Stimulated activated naive CD8-positive, alpha-beta T cell treated with anti-CD3 and anti-CD28 coated beads, Interleukin-15, Interleukin-2, amounts not matched to agents 100 ng/mL and 50 ng/mL, for 24 hours (primary cell): ENCODE measurements around the gene MB21D2.
"Not testable (repeated sequence)": the region's sequence is repeated elsewhere in the genome, so short reads cannot be mapped to it uniquely, and the experiment has no call there.

Experiments used
- H3K27ac Mint-ChIP-seq: one replicate; pipeline ENCODE4 v1.8.0; 2021; ENCODE audit warnings: mild to moderate bottlenecking, mixed read lengths
- H3K27me3 Mint-ChIP-seq: one replicate; pipeline ENCODE4 v1.8.0; 2021; ENCODE audit warnings: mixed read lengths
- H3K36me3 Mint-ChIP-seq: one replicate; pipeline ENCODE4 v1.8.0; 2021; ENCODE audit warnings: low read depth, mixed read lengths
- H3K4me1 Mint-ChIP-seq: one replicate; pipeline ENCODE4 v1.8.0; 2021; ENCODE audit warnings: low read depth, mixed read lengths
- H3K4me3 Mint-ChIP-seq: one replicate; pipeline ENCODE4 v1.8.0; 2021; ENCODE audit warnings: mild to moderate bottlenecking, mixed read lengths
- H3K9me3 Mint-ChIP-seq: one replicate; pipeline ENCODE4 v1.8.0; 2021; ENCODE audit warnings: mixed read lengths

Gene MB21D2

DNA sequence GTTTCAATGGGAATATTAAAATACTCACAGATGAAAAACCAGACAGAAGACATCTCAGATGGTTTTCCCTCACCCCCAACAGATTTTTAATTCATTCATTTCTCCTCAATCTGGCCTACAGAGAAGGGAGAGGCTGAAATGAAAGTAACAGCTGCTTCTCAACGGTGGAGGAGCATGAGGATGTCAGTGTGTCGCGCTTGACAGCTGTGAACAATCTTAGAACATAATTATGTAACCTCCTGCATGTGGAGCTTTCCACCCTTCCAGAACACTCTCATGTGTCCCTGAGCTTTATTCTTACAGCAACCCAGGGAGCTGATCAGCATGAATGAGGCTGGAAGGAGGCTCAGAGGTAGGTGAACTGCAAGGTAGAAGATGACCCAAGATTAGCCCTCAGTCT lies 52.7 kb downstream of the MB21D2 start:
- Mint-ChIP-seq H3K36me3 (no peaks in the 10 kb centered on the region), H3K27ac (no peak overlapping the region), H3K27me3 (peaks cover 8% of the 10 kb centered on the region), H3K9me3 (no peaks in the 10 kb centered on the region), H3K4me3 (no peak overlapping the region), H3K4me1 (peaks cover 5% of the 10 kb centered on the region)

DNA sequence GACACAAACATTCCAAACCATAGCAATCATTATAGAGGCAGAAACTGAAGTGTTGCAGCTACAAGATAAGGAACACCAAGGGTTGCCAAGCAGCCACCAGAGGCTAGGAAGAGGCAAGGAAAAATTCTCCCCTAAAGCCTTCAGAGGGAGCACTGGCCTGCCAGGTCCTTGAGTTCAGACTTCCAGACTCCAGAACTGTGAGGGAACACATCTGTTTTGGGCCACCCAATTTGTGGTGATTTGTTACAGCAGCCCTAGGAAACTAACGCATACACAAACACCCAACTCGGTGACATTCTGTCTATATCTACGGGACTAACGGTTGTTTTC lies 54.6 kb downstream of the MB21D2 start:
- H3K36me3 Mint-ChIP-seq = no peaks in the 10 kb centered on the region
- no peaks in the 10 kb centered on the region for H3K9me3 Mint-ChIP-seq
- peaks cover under 1% of the 10 kb centered on the region for H3K27me3 Mint-ChIP-seq
- H3K4me3 Mint-ChIP-seq = no peak overlapping the region
- peaks cover 5% of the 10 kb centered on the region for H3K4me1 Mint-ChIP-seq
- no peak overlapping the region for H3K27ac Mint-ChIP-seq

DNA sequence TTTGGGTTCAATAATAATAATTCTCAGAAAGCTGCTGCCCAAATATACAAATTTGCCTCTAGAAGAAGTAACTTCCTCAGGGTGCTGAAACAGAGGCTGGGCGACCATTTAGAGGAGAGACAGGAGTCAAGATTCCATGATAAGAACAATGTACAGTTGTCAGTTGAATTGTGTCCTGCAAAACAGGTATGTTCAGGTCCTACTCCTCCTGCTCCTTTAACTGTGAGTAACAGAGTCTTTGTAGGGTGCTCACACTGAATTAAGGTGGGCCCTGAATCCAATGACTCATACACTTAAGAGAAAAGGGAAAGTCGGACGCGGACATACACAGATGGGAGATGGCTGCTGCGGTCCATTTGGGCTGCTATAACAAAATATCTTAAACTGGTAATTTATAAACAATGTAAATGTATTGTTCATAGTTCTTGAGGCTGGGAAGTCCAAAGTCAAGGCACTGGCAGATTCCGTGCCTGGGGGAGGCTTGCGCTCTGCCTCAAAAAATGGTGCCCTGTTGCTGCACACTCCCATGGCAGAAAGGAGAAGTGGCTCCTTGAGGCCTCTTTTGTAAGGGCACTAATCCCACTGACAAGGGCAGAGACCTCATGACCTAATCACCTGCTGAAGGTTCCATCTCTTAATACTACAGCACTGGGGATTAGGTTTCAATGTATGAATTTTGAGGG lies 55.1 kb downstream of the MB21D2 start:
- Mint-ChIP-seq H3K4me1 (peaks cover 5% of the 10 kb centered on the region), H3K27ac (no peak overlapping the region), H3K27me3 (no peaks in the 10 kb centered on the region), H3K9me3 (no peaks in the 10 kb centered on the region), H3K36me3 (no peaks in the 10 kb centered on the region), H3K4me3 (no peak overlapping the region)

DNA sequence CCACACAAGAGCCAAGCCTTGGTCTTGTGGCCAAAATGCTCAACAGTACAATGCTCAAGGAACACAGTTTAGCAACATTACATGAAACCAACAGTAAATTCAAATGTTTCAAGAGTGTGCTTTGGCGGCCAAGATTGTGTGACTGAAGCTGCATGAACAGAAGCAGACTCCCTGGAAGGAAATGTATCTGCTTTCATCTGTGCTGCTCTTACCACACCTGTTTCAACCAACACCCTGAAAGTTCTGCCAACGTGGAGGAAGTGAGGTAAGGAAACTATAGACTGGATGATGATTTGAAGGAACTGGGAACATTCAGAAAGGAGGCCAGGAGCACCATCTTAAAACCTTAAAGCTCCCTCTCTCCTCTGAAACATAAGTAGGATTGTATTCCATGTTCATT lies 55.7 kb downstream of the MB21D2 start:
- Mint-ChIP-seq H3K36me3 (no peaks in the 10 kb centered on the region), H3K4me1 (peaks cover 5% of the 10 kb centered on the region), H3K9me3 (no peaks in the 10 kb centered on the region), H3K27me3 (no peaks in the 10 kb centered on the region), H3K4me3 (no peak overlapping the region), H3K27ac (no peak overlapping the region)

DNA sequence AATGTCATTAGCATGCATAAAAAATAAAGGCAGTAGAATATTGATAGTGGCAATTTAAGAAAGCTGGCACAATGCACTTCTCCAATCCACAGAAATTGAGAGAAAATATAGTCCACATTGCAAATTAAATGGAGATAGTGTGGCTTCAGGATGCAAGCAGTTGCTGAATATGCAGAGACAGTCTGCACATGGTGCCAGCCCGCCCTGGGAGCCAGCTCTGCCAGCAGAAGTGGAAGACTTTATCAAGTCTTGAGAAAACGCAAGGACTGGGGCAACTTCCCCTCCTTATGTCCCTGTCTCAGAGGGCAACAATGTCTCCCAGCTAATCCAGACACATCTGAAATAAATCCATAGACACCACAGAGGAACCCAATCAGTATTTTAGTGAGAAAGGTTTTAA lies 57.2 kb downstream of the MB21D2 start:
- H3K4me3 Mint-ChIP-seq = no peak overlapping the region
- H3K9me3 Mint-ChIP-seq = no peaks in the 10 kb centered on the region
- H3K27me3 Mint-ChIP-seq = no peaks in the 10 kb centered on the region
- H3K36me3 Mint-ChIP-seq = no peaks in the 10 kb centered on the region
- peaks cover 5% of the 10 kb centered on the region for H3K4me1 Mint-ChIP-seq
- H3K27ac Mint-ChIP-seq = no peak overlapping the region

DNA sequence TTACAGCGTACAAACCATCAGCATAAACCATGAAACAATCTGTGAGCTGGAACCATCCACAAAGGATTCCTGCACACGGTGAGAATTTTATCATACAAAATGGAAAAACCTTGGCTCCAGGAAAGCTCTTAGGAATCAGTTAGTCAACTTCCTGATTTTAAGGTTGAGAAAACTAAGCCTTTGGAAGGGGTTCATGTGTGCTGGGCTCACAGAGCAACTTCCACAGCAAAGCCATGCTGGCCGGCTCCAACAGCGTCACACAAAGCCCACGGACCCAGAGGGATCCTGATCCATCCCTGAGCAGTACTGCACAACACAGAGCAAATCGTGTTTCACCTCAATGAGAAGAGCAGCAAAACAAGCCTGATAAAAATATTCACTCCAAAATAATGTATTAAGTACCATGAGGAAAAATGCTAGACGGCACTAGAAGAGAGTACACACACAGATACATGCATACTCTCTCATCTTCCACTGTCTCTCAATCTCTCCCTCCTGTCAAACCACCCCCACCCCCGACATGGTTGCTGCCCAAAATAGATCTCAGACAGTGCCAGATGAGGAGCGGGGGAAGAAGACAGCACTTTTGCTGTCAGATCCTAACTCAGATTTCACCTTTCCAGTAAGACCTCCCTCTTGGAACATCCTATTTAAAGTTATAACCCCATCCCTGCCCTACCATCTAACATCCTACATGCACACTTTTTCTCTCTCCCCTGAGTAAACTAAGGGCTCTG lies 58.6 kb downstream of the MB21D2 start:
- Mint-ChIP-seq H3K27ac (no peak overlapping the region), H3K27me3 (no peaks in the 10 kb centered on the region), H3K4me1 (peaks cover 5% of the 10 kb centered on the region), H3K36me3 (no peaks in the 10 kb centered on the region), H3K4me3 (no peak overlapping the region), H3K9me3 (no peaks in the 10 kb centered on the region)

DNA sequence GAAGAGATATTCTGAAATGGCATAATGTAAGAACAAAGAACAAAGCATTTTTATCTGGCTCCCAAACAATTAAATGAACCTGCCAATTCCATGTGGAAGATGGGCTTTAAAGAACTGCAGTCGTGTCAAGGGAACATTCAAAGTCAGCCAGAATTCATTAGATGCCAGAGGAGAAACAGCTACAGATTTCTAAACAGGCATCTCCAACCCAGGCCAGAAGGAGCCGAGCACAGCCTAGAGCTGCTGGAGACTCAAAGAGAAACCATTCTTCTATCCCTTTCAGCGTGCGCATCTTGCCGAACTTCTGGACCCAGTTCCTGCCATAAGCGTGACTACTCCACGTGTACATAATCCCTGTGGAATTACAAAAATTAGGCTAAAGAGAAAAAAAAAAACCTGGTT lies 60.4 kb downstream of the MB21D2 start:
- Mint-ChIP-seq H3K36me3 (no peaks in the 10 kb centered on the region), H3K27me3 (no peaks in the 10 kb centered on the region), H3K9me3 (no peaks in the 10 kb centered on the region), H3K4me1 (peaks cover 10% of the 10 kb centered on the region), H3K27ac (no peak overlapping the region), H3K4me3 (no peak overlapping the region)

DNA sequence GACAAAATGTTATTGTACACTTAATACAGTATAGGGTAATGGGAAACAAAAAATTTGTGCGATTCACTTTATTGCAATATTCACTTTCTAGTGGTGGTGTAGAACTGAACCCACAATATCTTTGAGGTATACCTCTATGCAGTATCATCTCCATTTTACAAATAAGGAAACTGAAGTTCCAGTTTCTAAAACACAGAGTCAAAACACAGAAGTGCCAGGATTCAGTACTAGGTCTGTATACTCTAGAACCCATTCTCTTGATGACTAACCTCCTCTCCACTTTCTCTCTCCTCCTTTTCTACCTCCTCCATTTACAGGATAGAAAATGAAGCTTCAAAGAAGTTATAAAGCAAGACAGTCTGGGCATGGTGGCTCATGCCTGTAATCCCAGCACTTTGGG lies 62.2 kb downstream of the MB21D2 start:
- Mint-ChIP-seq H3K4me3 (no peak overlapping the region), H3K36me3 (no peaks in the 10 kb centered on the region), H3K4me1 (peaks cover 23% of the 10 kb centered on the region), H3K27ac (no peak overlapping the region), H3K27me3 (no peaks in the 10 kb centered on the region), H3K9me3 (no peaks in the 10 kb centered on the region)

DNA sequence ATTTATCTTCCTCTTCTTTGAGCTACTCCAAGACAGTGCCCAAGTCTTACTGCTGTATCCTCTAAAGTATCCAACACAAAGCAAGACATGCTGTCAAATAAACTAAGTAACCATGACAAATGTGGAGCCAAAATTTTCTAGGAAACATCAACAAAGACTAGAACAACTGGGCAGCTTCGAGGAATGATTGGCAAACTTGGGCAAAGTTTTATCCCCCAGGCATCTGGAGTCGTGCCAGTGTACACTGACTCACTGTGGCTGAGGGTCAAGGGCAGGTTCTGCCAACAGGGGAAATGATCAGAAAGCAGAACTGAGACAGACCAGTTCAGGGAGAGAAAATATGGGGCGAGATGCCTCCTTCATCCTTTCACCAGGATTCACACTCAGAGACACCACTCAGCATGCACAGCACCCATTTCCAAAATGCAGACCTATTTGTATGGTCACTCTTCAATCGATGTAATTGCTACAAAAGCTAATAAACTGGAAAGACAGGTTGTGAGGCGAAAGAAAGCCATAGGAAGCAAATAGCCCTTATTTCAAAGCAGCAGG lies 65.8 kb downstream of the MB21D2 start:
- Mint-ChIP-seq H3K36me3 (no peaks in the 10 kb centered on the region), H3K4me1 (peaks cover 41% of the 10 kb centered on the region), H3K27me3 (no peaks in the 10 kb centered on the region), H3K9me3 (no peaks in the 10 kb centered on the region), H3K4me3 (no peak overlapping the region), H3K27ac (no peak overlapping the region)

DNA sequence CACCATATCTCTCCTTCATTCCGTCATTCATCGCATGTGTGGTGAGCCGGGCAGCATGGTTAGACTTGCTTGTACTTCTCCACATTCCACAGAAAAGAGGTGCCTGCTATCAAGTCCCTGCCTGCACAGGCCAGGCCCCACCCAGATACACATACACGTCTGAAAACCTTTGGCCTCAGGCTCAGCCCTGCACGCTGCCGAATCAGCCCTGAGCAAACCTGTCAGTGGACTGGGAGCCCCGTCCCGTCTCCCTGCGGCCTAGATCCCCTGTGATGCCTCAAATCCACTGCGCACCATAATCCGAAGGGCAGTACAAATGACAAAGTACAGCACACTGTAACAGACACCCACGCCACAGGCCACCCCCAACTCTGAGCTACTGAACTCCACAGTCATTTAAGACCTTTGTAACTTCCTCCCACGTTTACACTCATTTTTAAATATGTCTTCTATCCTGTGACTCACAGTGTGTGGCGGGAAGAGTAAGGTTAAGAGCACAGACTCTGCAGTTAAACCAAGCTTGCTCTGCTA lies 67.1 kb downstream of the MB21D2 start:
- peak overlapping the region; percentile 78 for H3K27ac Mint-ChIP-seq

DNA sequence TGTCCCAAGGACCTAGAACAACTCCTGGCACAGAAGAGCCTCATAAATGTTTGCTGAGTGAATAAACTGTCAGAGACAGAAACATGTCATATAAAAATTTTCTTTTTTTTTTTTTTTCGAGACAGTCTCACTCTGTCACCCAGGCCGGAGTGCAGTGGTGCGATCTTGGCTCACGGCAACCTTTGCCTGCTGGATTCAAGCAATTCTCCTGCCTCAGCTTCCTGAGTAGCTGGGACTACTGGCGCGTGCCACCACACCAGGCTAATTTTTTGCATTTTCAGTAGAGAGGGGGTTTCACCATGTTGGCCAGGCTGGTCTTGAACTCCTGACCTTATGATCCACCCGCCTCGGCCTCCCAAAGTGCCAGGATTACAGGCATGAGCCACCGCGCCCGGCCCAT lies 67.8 kb downstream of the MB21D2 start:
- peaks cover 47% of the 10 kb centered on the region for H3K4me1 Mint-ChIP-seq
- not testable (repeated sequence) for H3K4me3 Mint-ChIP-seq, H3K27me3 Mint-ChIP-seq, H3K9me3 Mint-ChIP-seq, H3K27ac Mint-ChIP-seq, H3K36me3 Mint-ChIP-seq

More for the DNA sequence above, 67.1 kb downstream of the MB21D2 start:
- Mint-ChIP-seq H3K4me3 (peak overlapping the region; percentile 42), H3K27me3 (no peaks in the 10 kb centered on the region), H3K4me1 (peaks cover 43% of the 10 kb centered on the region), H3K36me3 (no peaks in the 10 kb centered on the region), H3K9me3 (no peaks in the 10 kb centered on the region)

DNA sequence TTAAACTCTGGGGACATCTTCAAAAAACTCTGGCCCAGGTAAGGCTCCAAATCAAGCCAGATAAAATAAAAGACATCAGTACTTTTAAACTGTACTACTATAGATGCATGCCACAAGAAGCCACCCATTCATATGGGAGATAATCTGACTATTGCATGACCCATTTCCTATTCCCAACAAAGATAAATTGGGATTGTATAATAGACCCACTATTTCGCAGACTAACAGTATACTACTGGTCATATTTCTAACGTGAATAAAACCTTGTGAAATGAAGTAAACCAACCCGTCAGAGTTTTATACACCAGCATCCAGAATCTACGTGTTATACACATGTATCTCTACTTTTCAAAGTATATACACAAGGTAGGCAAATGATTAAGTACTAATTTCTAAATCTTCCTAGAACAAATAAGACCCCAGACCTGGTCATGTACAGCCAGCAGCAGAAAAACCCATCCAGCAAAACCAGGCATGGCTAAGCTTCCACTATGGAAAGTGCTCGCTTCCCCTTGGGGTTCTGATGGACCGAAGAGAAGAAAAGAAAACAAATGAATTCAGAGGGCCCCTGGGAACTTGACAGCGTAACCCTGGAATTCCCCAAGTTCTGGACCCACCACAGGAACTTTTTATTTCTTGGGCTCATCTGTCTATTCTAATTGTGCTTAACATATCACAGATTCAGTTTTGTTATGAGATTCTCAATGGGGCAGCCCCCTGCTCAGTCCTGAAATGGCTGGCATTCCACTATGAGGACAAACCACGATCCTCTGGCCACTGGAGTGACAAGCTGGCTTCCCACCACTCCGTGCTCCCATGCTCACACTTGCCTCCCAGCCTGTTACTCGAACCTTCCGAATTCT lies 69.1 kb downstream of the MB21D2 start:
- no peaks in the 10 kb centered on the region for H3K27me3 Mint-ChIP-seq
- H3K36me3 Mint-ChIP-seq = no peaks in the 10 kb centered on the region
- H3K4me1 Mint-ChIP-seq = peaks cover 47% of the 10 kb centered on the region
- no peak overlapping the region for H3K27ac Mint-ChIP-seq
- H3K9me3 Mint-ChIP-seq = no peaks in the 10 kb centered on the region
- H3K4me3 Mint-ChIP-seq = no peak overlapping the region

DNA sequence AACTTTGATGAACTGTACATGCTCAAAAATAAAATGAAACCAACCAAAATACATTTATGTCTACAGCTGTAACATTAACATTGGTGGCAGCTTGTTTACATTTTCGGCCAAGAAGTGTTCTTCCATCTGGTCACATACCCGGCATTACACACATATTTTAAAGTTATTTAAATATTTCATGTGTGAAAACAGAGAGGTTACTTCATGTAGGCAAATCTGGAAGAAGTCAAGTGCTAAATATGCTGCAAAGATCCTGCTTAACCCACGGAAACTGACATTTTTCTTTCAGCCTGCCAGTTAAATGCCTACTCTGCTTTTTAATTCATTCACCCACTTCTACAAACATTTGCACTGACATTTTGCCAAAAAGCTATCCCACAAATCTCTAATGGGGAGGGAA lies 69.7 kb downstream of the MB21D2 start:
- no peak overlapping the region for H3K4me3 Mint-ChIP-seq

DNA sequence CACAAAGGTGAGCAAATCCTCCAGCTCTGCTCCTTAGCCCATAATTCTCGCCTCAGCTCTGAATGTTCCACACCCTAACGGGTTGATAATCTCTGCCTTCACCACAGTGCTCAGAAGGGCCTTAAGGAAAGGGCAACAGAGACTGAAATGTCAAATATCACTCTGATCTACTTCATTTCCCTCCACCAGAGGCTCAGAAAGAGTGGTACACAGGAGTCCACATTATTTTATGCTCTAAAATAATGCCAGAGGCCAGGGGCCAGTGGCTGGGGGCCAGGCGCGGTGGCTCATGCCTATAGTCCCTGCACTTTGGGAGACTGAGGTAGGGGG lies 72.2 kb downstream of the MB21D2 start:
- peaks cover 4% of the 10 kb centered on the region for H3K9me3 Mint-ChIP-seq
- H3K4me3 Mint-ChIP-seq = no peak overlapping the region
- peaks cover 30% of the 10 kb centered on the region for H3K4me1 Mint-ChIP-seq
- H3K36me3 Mint-ChIP-seq = no peaks in the 10 kb centered on the region
- peaks cover 4% of the 10 kb centered on the region for H3K27me3 Mint-ChIP-seq
- peak overlapping the region; percentile 14 for H3K27ac Mint-ChIP-seq

More for the DNA sequence above, 69.7 kb downstream of the MB21D2 start:
- H3K36me3 Mint-ChIP-seq = no peaks in the 10 kb centered on the region
- H3K27ac Mint-ChIP-seq = no peak overlapping the region
- no peaks in the 10 kb centered on the region for H3K27me3 Mint-ChIP-seq
- peaks cover 44% of the 10 kb centered on the region for H3K4me1 Mint-ChIP-seq
- H3K9me3 Mint-ChIP-seq = no peaks in the 10 kb centered on the region
